GM18907 (cell line): Measurements from ENCODE around the gene FAM110C.
"Not testable (repeated sequence)": the region's sequence is repeated elsewhere in the genome, so short reads cannot be mapped to it uniquely, and the experiment has no call there.

Experiments
- ATAC-seq: cut with Tn5 transposase; IDR thresholded peaks from one replicate; pipeline ENCODE4 v1.9.1; 2021; ENCODE audit warnings: mild to moderate bottlenecking, moderate library complexity; ENCODE audit not compliant: unreplicated experiment

Gene FAM110C

DNA sequence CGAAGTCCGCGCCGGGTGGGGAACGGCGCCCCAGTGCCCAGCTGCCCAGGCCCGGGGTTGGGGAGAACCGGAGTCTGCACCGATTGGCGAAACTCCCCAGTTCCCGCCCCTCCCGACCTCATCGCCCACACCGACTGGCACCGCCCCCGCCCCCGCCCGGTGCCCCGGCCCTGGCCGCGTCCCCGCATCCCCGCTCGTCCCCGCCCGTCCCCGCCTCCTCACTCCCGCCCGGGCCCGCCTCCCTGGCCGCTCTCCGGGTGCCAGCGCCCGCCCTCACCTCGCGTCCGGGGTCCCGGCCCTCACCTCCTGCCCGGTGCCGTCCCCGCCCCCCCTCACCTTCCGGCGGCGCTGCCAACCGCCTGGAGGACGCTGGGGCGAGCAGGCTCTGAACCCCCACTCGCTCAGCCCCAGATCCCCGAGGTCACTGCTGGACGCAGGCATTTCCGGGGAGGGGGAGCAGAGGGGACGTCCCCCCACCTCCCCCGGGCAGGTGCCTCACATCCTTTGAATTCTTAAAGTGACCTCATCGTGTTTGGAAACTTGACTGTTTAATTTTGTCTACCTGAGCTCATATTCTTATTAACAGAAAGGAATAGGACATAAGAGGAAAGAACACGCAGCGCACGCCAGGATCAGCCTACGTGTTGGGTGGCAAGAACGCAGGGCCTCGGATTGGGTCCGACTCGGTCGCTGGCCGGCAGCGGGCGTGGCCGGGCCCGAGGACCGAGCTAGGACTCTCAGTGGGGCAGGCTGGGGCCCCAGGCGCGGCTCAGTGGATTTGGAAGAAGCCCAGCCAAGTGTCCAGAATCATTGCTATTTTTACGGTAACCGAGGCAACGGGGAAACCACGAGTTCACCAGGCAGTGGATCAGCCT is at the start of gene FAM110C:
Gene FAM110C, minus strand, starts transcription at position 35 of the 875 bp plus-strand sequence. CDS start 120 bp downstream, outside the sequence.
- ATAC-seq: no peak

- no peak for ATAC-seq
Observed at GRCh38 chr2:92326-92725, 46.0 kb upstream of the FAM110C start.

GRCh38 chr2:90645-91312 is 44.5 kb upstream of the FAM110C start:
- ATAC-seq: no peak

DNA sequence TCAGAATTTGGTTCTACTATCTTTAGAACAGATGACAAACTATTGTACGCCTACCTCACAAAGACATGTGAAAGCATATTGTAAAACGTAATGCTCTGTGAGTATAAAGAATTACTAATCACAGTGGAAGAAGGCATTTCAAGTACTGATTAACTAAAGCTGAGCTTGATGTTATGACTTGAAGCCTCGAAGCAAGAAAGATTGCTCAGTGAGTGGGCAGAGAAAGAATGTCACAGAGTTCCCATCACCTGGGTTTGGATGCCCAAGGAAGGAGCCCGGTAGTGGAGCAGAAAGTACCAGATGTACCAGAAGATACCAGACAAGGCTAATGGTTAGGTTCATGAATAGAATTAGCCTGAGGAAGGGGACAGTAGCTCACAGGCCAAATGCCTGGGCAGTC is 39.5 kb upstream of the FAM110C start:
- ATAC-seq: no peak

GRCh38 chr2:84121-84520 is 37.8 kb upstream of the FAM110C start:
- no peak for ATAC-seq

DNA sequence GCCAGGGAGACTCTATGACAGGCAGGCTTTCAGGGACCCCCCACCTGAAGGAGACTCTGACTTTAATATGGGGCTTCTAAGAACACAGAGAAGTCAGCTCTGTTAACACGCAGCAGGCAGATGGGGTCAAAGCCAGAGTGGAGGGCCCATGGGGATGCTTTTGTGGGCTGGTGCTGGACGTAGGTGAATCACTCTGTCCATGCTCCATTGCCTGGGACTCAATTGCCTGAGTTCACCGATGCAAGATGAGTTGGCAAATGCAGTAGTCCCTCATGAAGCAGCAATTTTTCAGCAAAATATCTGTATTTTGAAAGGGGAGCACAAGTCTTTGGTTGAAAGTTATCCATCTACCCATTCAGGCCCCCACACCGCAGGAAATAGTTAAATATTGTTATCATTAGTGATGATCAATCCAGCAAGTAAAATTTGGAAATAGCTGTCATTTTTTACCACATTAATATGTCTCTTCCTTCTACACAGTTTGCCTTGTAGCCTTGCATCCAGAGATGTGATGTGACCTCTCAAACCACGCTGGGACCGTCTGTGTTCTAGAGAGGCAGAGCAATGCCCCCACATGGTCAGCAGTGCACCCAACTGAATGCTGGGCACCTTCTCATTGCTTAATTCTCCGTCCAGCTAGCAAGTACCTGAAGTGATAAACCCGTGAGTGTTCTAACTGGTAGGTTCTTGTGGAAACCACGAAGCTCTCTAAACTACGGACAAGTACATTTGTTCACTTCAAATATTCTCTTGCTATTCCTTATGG is 34.8 kb upstream of the FAM110C start:
- no peak for ATAC-seq

GRCh38 chr2:80378-80777 is 34.1 kb upstream of the FAM110C start:
- no peak for ATAC-seq

GRCh38 chr2:71309-72035 is 25.2 kb upstream of the FAM110C start:
- ATAC-seq: no peak

GRCh38 chr2:69366-70344 is 23.4 kb upstream of the FAM110C start:
- ATAC-seq: no peak

- ATAC-seq: not testable (repeated sequence)
Observed at GRCh38 chr2:68637-69036, 22.3 kb upstream of the FAM110C start.

DNA sequence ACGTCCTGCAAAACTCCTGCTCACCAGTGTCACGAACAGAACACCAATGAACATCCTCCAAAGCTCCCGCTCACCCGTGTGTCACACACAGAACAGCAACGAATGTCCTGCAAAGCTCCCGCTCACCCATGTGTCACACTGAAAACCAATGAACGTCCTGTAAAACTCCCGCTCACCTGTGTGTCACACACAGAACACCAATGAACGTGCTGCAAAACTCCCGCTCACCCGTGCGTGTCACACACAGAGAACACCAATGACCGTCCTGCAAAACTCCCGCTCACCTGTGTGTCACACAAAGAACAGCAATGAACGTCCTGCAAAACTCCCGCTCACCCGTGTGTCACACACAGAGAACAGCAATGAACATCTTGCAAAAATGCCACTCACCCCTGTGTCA is 20.5 kb upstream of the FAM110C start:
- ATAC-seq: no peak

GRCh38 chr2:65121-65520 is 18.8 kb upstream of the FAM110C start:
- ATAC-seq: no peak

- no peak for ATAC-seq
Observed at GRCh38 chr2:55587-56448, 9.5 kb upstream of the FAM110C start.

- ATAC-seq: no peak
Observed at GRCh38 chr2:51613-52012, 5.3 kb upstream of the FAM110C start.

DNA sequence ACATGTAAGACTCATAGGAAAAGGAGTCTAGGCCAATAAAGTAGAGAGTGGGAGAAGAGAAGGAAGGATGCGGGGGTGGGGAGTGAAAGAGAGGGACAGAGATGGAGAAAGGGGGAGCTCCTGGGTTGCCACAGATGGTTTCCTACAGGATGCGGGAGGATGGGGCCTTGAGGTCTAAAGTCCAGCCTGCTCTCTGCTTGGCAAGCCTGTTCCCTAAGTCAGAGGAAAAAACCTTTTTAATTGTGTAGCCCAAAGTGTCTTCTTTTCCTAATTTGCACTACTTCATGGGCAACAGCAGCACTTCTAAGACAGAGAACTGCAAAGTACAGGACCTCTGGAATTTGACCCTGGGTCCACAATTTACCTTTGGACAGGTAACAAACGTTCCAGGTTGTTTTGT is 1.4 kb upstream of the FAM110C start:
- ATAC-seq: no peak

- no peak for ATAC-seq
Observed at GRCh38 chr2:47346-47725, 1.0 kb upstream of the FAM110C start.

DNA sequence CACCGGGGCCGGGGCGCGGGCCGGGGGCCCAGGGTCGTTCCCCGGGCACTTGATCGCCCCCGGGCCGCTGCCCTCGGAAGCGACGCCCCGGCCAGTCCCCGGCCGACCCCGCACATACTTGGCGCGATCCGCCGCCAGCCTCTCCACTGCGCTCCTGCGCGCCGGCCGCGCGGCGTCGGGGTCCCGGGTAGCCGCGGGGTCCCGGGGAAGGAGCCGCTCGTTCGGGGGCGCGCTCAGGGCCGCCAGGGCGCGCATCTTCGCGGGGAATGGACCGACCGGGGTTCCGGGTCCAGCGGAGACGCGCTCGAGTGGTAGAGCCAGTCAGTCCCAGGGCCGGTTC is 204 bp downstream of the FAM110C start:
- no peak for ATAC-seq

DNA sequence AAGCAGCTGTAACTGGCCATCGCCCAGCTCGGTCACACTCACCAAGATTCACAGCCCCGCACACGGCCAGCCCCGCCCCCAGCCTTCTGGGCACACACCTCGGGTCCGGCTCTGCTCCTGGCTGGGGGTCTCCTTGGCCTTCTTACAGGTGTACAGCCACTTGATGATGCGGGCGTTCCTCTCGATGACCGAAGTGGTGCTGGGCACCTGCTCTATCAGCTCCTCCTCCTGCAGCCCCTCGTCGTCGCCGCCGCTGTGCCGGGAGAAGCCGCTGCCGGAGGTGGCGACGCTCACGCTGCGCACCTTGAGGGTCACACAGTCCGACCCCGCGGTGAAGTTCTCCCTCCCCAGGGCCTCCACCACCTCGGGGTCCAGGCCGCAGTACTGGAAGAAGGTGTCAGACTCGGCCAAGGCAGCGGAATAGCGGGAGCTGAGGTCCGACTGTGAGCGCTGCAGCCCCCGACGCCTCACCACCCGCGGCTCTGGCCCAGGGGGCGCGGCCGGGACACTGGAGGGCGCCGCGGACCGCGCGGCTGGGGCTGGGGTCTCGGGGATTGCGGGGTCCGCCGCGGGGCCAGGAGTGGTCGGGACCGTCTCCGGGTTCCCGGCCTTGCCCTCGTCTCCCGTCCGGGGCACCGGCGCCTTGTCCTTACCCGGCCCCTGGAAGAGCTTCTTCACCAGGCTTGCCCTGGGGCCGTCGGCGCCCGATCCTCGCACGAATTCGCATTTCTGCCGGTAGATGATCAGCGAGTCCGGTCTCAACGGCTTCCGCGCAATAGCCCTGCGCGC is 769 bp downstream of the FAM110C start:
- ATAC-seq: no peak
